GDM1 (cell line): ENCODE data around the gene ABCC8.

Experiments
- DNase-seq: peaks from one replicate; lab custom pipeline; 2025; lab: John Stamatoyannopoulos, UW

Gene ABCC8

DNA sequence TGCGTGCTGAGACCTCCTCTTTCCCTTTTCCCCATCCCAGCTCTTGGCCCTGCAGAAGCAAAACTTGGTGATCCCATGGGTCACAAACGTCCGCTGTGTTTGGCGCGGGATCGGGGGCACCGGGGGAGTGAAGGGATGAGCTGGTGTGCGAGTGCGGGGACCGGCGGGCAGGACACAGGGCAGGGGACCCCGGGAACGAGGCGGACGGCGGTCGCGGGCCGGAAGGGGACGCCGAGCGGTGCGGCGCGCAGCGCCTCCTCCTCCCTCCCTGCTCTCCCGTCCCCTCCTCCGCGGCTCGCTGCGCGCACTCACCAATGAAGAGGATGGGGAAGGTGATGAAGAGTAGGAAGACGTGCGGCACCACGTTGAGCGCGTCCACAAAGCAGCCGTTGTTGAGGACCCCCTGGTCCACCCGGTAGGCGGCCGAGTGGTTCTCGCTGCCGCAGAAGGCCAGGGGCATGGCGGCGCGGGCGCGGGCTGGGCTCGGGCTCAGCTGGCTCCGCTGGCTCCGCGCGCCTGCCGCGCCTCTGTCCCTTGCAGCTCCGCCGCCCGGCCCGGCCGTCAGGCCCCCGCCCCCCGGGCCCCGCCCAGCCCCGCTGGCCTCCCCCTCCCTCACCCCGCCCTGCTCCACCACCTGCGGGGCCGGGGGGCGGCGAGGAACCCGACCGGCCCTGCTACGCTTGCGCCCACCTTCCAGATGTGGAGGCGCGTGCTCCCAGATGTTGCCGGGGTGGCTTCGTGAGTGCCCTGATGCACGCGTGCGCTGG lies at the start of gene ABCC8:
ABCC8 (minus strand) TSS at position 529 of the 767 bp plus-strand sequence; CDS start at position 460, 69 bp downstream.
- DNase-seq: no peak

DNA sequence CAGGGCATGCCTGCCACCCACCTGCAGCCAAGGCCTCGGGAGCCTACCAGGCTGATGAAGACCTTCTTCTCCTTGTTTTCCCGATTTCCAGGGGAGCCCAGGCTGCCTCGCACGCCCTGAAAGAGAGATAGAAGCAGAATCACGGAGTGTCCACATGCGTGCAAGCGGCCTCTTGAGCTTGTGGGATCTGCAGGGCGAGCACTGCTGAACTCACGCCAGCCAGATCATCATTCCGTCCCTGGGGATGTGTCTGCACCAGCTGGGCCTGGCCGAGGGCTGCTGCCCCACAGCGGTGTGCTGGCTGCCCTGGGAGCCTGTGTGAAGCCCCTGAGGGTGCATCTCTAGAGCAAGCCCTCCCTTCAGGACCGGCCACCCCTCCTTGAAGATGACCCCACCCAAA lies 49.7 kb upstream of the ABCC8 start:
- no peak for DNase-seq

DNA sequence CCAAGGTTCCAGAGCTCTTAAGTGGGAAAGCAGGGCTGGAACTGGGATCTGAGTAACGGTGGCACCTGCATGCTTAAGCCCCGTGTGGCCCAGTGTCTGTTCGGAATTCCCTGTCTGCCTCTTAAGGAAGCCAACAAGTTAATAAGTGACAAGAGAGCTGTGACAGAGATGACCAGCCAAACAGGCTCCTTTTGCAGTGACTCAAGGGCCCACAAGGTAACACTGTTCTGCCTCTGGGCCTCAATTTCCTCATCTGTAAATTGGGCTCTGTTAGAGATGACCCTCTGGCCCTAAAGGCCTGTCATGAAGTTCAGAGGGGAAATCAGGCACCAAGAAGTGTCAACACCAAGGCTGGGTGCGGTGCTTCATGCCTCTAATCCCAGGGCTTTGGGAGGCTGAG lies 48.9 kb upstream of the ABCC8 start:
- no peak for DNase-seq

DNA sequence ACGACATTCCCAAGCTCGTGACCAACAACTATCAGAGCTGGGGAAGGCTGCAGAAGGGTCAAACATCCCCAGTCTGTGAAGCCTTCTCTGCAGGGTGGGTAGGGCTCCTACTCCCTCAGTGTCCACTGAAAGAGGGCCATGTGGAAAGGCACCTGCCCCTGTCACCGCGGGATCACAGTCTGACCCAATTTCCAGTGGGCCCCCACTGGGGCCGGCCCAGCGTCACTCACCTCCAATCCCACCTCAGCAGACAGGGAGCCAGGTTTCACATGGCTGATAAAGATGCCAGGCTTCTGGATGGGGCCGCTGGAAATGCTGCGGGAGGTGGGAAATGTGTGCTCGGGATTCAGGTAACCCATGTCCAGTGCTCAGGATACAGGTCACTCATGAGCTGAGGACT lies 47.6 kb upstream of the ABCC8 start:
- DNase-seq: no peak

DNA sequence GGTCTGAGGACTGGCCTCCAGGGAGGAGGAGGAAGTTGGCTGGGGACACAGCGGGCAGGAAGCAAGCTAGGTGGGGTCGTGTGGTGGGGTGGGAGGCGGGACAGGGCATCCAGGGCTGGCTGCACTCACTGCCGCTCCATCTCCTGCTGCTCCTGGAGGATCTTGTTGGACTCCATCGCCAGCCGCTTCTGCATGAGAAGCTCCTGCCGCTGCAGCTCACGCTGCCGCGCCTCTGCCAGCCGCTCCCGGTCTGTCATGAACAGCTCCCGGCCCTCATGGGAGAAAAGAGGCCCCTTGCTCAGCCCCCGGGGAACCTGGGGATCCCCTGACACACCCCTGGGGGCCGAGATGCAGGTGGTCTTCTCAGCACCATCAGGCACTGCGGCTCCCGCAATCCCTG lies 46.0 kb upstream of the ABCC8 start:
- no peak for DNase-seq

DNA sequence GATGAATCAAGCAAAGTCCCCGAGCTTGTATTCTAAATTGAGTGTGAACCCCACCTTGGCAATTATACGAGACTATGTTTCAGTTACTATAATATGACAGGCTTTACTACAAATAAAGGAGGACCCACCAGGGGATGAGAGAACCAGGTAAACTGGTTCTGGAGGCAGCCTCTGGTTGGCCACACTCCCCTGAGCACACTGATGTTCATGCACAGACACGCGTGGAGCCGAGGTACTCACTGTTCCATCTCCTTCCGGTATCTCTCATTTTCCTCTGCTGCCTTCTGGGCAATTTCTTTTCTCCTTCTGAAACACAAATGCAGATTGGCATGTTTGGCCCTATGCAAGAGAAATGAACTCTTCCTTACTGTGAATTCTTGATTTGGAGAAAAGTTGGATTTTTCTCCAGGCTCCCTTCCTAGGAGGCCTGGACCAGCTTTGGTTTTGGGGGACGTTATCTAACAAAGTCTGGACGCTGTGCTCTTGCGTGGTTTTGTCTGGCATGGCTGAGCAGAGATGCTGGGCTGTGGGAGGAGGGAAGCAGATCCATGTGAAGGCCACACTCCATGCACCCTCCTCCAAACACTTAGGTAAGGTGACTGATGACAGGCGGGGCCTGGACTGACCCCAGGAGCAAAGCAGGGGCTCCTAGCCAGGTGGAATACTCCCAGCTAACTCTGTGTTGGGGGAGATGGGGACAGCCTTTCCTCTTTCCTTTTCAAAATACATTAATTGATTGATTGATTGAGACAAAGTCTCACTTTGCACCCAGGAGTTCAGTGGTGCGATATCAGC lies 44.7 kb upstream of the ABCC8 start:
- no peak for DNase-seq

DNA sequence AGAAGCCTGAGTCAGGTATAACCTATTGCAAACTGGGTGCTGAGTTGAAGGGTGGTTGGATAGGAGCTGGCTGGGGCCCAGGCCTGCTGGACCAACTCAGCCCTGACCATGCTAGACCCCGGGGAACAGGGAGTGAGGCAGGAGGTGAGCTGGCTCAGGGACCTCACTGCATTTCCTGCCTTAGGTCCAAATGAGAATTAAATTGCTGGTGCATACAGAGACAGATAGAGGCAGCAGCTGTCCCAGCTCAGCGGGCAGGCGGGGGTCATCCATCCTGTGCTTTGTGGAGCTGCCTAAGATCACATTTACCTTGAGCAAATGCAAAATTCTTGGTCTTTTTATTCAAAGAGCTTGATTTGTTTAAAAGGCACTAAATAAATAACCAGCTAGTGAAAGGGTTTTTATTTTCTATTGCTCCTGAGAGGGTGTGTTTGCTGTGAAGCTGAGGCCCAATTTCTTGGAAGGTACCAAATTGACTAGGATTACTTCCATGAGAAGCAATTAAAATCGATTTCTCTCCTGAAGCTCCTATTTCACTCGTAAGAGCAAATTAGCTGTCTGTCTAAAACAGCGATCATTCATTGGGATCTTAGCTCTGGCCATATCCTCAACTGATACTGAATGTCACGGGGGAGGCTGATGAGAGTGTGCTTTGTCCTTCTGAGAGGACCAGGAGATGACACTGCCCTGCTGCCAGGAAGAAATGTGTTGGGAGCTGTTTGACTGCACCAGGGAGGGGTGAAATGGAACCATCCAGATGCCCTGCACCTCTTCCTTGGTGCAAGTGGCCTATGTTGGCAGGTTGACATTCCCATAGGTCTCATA lies 42.6 kb upstream of the ABCC8 start:
- DNase-seq: no peak

DNA sequence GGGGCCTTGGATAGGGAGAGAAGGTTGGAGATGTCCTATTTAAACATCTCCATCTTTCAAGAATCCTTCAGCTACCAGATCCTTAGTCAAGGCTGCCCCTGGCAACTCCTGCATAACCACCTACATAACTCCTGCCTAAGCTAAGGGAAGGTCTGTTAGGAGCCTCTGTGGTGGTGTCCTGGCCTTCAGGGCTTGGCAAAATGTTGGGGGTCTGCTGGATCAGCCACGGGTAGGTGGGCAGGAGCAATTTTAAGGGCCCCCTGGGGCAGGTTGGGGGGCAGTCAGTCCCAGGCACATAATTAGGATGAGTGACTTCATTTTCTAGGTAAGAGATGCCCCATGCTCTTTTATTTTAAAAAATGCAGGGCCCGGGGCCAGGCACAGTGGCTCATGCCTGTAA lies 41.7 kb upstream of the ABCC8 start:
- no peak for DNase-seq

DNA sequence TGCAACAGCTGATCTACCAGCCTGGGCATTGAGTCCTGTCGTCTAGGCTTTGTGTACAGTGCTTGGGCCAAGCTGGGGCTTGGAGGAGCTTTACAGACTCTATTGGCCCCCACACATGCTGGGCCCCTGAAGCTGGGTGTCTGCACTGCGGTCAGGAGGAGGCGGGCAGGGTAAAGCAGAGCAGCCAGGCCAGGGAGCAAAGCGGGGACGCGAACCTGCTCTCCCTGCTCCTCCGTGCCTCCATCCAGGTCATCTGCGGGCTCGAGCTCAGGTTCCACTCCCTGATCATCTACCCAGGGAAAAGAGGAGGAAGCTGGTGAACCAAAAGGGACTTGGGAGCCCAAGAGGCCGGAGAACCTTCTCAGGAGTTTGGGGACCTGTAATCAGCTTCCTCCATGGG lies 40.5 kb upstream of the ABCC8 start:
- no peak for DNase-seq

DNA sequence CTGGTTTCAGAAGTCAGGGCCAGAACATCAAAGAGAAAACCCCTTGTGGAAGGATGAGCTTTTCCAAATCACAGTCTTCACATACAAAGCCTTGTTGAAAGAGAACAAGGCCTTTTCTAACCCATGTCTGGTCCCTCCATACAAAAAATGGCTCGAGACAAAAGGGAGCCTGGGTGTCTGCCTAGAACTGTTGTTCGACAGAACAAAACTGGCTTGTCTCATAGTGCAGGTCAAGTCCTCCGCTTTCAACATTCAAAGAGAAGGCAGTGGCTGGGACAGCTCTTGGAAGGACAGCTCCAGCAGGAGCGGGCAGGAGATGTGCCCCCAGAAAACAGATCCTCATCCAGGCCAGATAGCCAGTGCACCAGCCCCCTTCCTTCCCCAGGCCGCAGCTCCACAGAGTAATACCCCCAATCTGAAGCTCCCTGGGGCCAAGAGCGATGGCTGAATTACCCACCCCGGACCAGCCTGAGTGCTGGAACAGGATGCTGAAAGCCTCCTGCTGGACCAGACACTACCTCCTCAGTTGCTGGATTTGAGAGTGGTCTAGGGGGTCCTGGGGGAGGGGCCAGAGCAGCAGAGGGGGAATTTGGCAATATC lies 40.0 kb upstream of the ABCC8 start:
- no peak for DNase-seq

DNA sequence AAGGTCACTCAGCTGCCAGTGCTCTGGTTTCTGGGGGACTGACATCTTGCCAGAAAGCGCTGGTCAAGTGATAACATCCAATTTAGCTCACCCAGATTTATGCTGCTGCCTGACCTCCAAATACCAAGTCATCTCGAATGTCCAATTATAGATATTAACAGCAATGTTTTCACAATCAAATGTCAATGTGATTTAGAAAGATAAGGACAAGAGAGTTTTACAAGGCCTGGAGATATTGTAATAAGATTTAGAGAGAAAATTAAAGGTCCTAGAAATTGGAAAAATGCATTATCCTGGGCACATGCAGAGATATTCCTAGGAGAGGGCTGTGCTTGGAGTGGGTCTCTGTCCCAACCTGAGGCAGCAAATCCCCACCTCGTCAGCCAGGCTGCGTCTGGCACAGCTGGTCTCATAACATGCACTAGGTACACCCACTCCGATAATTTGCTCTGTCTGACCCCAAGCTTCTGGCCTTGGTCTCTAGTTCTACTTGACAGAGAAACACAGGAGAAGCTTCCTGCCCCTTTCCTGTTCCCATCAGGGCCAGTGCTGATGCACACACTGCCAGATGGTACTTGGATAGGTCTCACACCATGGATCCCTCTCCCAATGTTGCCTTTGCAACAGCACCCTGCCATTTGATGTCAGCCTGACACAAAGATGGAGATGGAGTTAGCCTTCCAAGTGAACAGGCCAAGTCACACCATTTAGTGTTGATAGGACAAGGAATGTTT lies 39.0 kb upstream of the ABCC8 start:
- DNase-seq: no peak

DNA sequence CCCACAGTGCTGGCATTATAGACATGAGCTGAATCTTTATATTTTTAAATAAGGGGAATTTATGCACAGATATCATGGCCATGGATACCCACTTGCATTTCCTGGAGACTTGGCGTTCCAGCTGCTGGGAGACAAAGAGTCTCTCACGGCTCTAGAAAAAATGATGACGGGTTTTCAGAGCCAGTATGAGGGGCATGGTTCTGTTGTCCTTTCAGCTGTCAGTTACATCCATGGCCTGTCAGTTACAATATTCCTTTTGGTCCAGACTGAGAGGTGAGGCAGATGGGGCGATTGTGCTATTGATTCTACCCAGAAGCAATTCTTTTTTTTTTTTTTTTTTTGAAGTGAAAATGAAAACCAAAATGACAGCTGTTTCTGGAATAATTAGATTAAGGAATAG lies 37.8 kb upstream of the ABCC8 start:
- no peak for DNase-seq

DNA sequence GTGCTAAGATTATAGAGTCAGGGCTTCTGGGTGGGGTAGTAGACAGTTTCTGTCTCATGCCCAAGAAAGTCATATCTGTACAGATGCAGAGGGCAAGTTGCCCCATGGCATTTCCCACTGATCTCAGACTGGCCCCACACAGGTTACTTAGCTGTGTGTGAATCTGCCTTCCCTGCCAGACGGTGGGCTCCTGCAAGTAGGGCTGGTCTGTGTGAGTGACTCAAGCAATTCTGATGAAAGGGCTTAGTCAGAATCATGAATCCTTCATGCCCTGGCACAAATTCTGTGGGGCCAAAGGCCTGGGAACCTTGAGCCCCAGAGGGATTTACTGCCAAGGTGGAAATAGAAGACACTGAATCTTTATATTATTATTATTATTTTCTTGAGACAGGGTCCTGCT lies 37.2 kb upstream of the ABCC8 start:
- DNase-seq: no peak

DNA sequence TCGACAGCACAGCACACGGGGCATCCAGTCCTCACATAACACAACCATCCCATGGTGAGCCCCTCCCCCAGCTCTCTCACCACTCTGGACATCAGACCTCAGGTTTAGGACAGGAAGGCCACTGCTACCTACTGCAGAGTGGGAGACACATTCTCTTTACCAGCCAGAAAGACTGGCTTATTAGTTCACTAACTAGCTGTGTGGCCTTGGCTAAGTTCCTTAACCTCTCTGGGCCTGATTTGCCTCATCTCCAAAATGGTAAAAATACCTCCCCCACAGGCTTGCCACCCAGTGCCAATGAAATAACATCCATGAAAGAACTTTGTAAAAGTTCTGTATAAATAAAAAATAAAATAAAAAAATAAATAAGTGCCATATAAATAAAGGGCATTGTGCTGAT lies 35.5 kb upstream of the ABCC8 start:
- DNase-seq: no peak

DNA sequence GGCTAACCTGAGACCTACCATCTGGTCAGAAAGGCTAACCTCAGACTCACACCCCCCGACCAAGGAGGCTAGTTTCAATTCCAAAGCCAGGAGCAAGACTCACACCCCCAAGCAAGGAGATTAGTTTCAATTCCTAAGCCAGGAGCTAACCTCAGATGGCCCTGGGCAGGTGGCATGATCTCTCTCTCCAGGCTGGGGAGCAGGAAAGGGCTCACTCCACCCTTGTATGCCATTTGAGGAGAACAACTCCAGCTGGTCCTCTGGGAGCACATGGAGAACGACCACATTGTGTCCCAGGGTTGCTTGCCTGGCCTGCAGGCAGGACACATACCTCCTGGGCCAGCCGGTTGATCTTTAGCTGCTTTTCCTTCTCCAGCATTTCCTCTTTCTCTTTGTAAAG lies 34.9 kb upstream of the ABCC8 start:
- DNase-seq: no peak

DNA sequence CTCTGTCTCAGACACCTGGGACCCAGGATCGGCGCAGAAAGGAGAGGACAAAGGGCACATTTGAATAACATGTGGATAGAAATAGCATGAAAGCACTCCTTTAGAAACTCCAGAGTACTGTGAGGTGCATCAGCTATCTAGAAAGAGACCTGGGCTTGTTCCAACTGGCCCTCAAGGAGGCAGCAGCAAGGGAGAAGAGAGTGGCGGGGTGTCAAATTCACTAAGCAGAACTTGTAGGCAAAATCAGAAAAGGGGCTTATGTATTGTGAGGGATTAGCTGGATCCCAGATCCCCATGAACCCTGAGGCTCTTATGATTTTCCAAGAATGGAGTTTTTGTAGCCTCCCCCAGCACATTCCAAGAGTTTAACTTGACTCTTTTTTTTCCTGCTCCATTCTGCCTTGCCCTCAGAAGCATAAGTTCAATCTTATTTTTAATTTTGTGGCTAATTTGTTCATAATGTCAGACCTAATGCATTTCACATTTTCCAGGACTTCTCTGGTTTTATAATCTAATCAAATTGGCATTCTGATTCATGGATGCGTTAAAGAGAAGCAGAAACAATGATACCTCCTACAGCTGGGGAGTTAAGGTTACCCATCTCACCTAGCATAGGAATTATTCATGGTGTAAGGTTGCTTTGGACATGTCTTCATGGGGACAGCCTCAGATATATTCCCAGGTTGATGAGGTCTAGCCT lies 34.0 kb upstream of the ABCC8 start:
- DNase-seq: no peak

DNA sequence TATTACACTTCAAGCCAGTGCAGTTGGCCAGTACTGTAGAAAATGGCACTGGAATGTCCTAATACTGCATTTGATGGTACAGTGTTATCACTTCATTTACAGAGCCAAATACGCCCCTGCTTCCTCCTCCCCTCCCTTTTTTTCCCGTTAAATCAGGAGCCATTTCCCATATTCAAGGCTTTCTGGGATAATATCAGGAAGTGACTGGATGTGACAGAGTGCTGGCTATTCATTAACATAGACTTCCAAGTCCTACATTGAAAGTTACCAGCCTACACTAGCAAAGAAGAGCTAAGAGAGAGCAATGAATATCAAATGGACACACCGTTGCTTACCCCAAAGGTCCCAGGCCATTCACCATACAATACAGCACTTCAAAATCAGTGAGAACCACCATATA lies 32.1 kb upstream of the ABCC8 start:
- no peak for DNase-seq

DNA sequence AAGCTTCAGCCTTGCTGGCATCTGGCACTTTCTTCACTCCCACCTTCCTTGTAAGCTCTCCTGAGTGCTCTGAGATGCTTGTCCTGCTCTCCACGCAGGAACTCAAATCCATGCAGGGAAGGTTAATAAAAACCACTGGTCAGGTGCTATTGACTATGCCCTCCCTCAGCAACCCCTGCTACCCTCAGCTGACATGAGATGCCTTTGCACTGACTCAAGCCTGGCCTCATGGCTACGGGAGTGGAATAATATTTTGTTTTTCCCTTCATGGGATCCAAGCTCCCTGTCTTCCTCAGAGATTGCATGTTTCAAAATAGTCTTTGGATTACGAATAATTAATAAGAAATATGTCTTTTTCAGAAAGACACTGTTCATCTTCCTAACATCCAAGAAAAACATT lies 31.7 kb upstream of the ABCC8 start:
- DNase-seq: no peak

DNA sequence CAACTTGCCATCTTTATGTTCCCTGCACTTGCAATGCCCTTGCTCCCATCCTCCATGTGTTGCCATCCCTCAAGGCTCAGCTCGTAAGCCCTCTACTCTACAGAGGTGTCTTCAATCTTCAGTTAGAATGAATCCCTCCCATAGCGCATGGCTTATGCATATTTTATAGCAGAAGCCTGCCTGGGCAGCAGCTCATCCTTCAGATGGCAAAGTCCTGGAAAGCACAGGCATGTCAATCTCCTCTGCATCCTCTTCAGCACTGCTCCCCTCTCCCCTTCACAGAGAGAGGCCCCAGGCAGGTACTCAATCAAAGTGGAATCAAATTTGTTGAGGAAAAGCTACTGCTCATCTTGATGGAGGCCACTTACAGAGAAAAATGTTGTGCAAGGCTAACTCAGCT lies 31.1 kb upstream of the ABCC8 start:
- DNase-seq: no peak

DNA sequence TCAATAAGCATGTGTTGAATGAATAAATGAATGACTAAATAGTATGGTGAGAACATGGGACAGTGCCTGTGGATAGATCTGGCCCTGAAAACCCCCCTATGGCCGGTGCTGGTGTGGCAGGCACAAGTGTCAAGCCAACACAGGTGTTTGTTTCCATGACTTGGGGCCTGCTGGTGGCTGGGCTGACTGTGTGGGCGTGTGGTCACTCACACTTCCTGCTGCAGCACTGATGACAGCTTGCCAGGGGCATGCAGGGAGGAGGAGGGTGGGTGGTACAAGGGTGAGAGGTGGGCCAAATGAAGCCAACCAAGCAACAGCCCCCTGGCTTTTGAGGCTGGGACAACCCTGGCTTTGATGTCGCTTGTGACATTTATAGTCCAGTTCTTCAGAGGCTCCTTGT lies 30.3 kb upstream of the ABCC8 start:
- no peak for DNase-seq

DNA sequence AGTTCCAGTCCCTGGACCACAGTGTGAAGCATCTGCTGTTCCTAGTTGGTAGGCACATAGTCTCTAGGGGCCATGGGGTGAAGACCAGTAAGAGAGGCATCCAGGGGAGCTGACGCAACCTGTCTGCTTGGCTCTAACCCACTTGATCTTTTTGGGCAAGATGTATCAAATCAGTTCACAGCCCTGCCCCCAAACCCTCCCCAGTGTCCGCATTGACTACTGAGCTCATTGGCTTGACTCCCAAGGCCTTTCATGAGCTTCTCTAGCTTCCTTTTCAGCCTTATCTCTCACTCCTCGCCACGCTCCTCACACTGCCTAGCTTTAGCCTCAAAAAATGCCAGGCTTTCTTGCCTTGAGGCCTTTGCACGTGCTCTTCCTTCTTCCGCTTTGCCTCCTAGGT lies 29.7 kb upstream of the ABCC8 start:
- DNase-seq: no peak
